GM18870 (cell line): Measurements from ENCODE around the gene FGGY.
"Not testable (repeated sequence)": the region's sequence is repeated elsewhere in the genome, so short reads cannot be mapped to it uniquely, and the experiment has no call there.

Experiments used
- ATAC-seq: cut with Tn5 transposase; IDR thresholded peaks from one replicate; pipeline ENCODE4 v1.9.1; 2021; ENCODE audit warnings: moderate library complexity; ENCODE audit not compliant: unreplicated experiment

The FGGY gene

DNA sequence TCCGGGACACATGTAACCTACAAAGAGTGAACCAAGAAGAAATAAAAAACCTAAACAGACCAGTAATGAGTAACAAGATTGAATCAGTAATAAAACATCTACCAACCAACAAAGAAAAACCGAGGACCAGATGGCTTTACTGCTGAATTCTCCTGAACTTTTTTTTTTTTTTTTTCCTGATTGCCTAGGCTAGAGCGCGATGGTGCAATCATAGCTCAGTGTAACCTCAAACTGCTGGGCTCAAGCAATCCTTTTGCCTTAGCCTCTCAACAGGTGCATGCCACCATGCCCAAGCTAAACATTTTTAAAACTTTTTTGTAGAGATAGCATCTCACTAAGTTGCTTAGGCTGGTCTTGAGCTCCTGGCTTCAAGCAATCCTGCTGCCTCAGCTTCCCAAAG is 11.2 kb upstream of the FGGY start:
- no peak for ATAC-seq

DNA sequence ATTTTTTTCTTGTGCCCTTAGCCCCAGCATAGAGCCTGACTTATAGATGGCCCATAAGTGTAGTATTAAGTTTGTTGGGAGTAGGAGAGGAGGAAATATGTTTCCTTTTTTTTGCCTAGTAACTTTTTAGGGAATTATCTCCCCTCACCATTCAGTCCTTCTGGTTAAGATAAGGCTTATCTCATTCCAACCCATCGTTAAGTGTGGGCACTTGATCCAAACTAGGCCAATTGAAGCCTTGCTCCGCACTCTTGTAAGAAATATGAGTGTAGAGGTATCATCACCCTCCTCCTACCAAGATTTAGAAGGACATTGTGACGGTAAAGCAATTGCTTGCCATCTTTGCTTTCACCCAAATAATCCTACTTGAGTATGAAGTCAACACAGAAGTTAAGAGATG is 8.8 kb upstream of the FGGY start:
- no peak for ATAC-seq

DNA sequence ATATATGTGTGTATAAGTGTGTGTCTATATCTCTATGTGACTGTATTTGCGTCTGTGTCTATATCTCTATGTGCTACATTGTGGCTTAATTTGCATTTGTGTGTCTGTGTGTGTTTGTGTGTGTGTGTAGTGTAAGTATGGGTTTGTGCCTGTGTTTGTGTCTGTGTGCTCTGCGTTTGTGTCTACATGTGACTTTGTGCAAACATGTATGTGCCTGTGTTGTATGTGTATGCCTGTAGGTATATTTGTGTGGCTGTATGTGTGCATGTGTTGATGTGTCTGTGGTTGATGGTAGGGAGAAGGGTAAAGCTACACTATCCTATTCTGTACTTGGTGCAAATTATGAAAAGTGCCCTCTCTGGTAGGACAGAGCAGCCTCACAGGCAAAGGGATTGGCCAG is 7.3 kb upstream of the FGGY start:
- ATAC-seq, result no peak

- ATAC-seq, result peak; percentile 89
Measured at GRCh38 chr1:59290193-59290949, 6.5 kb upstream of the FGGY start.

- no peak for ATAC-seq
Measured at GRCh38 chr1:59291561-59291960, 5.3 kb upstream of the FGGY start.

DNA sequence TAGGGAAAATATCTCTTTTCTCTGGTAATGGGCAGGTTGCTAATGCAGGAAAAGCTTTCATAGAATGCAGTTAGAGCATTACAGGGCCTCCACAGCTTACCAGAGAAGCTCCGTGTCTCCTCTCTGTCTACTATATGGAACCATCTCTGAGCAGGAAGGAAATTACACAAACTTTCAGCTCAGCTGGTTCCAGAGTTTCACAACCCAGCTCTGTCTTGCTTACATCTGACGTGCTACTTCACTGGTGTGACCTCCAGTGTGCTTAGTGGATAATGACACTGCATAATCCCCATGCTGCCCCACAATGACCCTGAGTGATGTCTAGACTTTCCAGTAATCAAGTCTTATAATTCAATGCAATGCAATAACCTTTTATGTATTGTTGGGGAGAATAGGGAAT is 4.3 kb upstream of the FGGY start:
- no peak for ATAC-seq

DNA sequence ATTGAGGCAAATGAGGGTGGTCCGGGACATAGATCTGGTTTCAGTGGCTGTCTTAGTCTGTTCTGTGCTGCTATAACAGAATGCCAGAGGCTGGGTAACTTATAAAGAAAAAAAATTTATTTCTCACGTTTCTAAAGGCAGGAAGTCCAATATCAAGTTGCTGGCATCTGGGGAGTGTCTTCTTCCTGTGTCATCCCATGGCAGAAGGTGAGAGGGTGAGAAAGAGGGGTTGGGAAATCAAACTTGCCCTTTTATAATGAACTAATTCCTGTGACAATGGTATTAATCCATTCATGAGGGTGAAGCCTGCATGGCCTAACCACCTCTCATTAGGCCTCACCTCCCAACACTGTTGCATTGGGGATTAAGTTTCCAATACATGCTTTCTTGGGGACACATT is 3.7 kb upstream of the FGGY start:
- ATAC-seq, result no peak

GRCh38 chr1:59293849-59294248 is 3.0 kb upstream of the FGGY start:
- ATAC-seq, result no peak

- ATAC-seq, result no peak
Measured at GRCh38 chr1:59294423-59294822, 2.5 kb upstream of the FGGY start.

DNA sequence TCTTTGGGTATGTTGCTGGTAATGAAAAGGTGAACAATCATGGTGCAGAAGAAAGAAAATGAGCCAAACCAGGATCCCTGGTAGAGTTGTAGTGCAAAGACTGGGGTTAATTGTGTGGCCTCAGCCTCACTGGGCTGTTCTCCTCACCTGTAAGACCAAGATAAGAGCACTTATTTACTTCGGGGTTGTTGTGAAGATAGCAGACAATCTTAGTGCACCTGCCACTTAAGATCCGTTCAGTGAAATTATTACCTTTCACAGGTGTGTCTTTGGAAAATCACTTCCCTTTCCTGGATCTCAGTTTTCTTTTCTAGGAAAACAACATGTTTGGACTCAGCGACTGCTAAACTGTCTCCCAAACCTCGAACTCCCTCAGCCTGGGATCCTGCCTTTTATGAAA is 1.3 kb upstream of the FGGY start:
- no peak for ATAC-seq

GRCh38 chr1:59298026-59298583 is 1.2 kb downstream of the FGGY start:
- no peak for ATAC-seq

- no peak for ATAC-seq
Measured at GRCh38 chr1:59298710-59299346, 1.9 kb downstream of the FGGY start.

- ATAC-seq, result not testable (repeated sequence)
Measured at GRCh38 chr1:59299670-59300069, 2.8 kb downstream of the FGGY start.

DNA sequence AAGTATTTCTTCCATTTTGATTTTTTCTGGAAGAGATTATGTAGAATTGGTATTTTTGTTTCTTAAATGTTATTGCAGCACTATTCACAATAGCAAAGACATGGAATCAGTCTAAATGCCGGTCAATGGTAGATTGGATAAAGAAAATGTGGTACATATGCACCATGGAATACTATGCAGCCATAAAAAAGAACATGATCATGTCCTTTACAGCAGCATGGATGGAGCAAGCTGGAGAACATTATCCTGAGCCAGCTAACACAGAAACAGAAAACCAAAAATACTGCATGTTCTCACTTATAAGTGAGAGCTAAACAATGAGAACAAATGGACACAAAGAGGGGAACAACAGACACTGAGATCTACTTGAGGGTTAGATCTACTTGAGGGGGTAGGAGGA is 5.4 kb downstream of the FGGY start:
- no peak for ATAC-seq

DNA sequence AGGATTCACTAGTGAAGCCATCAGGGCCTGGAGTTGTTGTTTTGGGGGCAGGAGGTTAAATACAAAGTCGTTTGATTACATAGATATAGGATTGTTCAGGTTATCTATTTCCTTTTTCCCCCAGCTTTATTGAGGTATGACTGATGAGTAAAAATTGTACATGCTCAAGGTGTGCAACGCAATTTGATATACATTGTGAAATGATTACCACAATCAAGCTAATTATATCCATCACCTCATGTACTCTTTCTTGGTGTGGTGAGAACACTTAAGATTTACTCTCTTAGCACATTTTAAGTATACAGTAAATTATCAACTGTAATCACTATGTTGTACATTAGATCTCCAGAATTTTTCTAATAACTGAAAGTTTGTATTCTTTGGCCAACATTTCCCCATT is 6.0 kb downstream of the FGGY start:
- ATAC-seq, result no peak

- no peak for ATAC-seq
Measured at GRCh38 chr1:59305188-59305587, 8.3 kb downstream of the FGGY start.

DNA sequence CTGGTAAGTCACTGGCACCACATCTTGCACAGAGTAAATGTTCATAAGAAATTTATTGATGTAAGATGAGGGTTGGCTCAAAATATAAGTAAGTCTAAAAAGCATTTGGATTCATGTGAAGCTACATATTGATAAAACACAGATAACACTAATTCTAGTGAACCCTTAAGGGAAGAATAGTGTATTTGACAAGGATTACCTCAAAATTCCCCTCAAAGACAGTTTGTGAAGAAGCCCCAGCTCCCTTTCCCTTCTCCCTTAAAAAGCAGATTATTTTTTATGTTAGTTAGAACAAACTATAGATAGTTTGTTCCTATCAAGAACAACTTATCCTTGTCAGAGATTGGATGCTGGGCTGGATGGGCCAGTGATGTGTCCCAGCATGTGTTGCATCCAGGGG is 10.7 kb downstream of the FGGY start:
- no peak for ATAC-seq

DNA sequence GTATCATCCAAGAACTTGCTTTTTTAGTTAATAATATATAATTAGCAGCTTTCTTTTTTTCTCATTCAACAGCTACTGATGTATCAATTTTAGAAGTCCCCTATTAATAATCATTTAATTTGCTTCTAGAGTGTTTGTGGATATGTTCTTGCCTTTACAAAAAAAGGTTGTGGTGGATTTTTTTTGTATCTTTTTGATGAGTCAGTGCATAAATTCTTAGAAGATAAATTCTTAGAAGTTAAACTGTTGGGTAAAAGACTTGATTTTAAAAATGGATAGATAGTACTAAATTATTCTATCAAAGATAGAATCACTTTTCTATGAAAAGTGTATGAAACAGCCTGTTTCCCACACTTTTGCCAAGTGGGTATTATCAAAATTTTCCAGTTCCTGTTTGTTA is 11.9 kb downstream of the FGGY start:
- ATAC-seq, result no peak

GRCh38 chr1:59309392-59309791 is 12.5 kb downstream of the FGGY start:
- ATAC-seq, result no peak

- ATAC-seq, result no peak
Measured at GRCh38 chr1:59309795-59310548, 13.1 kb downstream of the FGGY start.

- ATAC-seq, result no peak
Measured at GRCh38 chr1:59310549-59311250, 13.8 kb downstream of the FGGY start.
